M059J (cell line): ENCODE results near the gene AFAP1. TPM values are rescaled to one million over a fixed set of nuclear protein-coding genes. Genes with fewer than 3 reads are reported as not detected.
A peak's percentile ranks its signal among the peaks of the same experiment; 100 is the strongest.

ENCODE experiments used
- DNase-seq: peaks from one replicate; pipeline ENCODE4 v3.0.0-alpha.2; 2012; ENCODE audit warnings: low read depth
- total RNA-seq: library from RNA; depleted of rRNA; stranded (reverse); fragments of >200 nt; shearing (Covaris generic); gene quantifications from 2 replicates; pipeline ENCODE4 v1.2.3, GENCODE V29; 2014

Gene AFAP1
- total RNA-seq, 1 experiment from 2014 or later, result 53.8 TPM

DNA sequence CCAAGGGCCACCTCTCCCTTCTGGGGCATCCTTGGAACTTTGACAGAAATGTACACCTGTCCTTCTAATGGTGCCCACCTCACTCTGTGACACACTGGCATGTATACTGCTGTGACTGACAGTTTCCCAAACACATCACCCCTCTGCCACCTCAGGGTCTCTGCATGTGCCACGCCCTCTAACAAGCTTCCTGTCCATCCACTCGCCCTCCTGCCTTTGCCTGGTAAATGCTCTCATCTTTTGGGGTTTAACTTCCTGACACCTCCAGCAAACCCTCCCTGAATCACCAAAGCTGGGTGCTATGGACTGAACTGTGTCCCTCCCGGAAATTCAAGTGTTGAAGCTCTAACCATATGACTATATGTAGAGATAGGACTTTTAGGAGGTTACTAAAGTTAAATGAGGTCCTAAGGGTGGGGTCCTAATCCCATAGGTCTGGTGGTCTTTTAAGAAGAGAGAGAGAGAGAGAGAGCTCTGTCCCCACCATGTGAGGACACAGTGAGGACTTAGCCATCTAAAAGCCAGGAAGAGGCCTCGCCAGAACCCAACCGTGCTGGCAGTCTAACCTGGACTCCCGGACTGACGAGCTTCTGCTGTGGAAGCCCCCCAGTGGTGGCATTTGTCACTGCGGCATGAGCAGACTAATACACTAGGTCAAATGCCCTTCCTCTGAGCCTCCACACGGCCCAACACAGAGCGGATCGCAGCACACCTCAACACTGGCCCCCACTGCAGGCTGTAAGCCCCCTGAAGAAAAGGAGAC is 95.6 kb downstream of the AFAP1 start:
- DNase-seq, result peak; percentile 88

DNA sequence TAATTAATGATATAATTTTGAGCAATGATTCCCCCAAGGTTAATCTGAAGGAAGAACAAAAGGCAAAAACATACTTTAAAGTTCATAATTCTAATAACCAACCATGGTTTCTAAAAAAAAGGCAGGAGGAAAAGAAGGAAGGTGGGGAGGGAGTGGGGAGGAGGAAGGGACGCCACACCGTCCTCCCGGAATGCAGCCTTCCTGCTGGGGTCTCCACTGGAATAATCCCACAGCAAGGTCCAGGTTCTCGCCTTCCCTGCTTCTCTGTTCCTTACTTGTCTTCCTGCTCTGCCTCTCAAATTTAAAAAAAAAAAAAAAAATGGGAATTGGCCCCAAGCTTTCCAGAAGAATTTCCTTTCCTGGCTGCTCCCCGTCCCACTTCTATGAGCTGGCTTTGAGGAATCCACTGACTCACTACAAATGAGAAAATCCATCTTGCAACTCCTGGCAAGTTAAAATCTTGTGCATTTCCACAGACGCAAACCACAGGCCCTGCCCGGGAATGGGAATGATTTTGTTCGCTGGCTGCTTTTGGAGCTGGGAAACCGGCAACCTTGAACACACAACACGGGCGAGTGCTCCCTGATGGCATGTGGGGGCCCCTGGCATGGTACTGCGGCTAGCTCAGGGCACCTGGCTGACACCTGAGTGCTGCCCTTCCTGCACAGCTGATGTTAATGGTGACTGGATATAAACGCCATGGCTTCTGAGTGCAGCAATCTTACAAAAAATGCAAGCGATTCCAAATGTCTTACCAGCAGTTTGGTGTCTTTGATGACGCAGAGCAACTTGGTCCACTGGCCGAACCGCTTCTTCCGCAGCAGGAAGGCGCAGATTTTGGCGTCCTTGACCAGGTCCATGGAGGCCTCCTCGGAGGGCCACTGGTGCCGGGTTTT is 97.0 kb downstream of the AFAP1 start:
- peak; percentile 99 for DNase-seq

DNA sequence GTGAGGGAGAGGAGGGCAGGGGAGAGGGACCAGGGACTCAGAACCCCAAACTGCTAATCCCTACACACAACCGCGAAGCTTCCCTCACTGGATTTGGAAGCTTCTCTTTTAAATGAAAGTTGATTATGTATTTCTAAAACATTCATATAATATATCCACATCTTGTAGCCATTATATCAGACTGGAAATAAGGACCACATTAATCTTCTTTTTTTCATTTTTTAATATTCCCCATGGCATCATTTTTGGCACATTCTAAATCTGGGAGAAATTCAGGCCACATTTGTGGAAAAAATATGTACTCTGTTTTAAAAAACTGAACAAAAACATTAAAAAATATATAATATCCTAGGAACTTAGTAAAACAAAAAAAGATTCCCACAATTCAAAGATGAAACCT is 97.8 kb downstream of the AFAP1 start:
- DNase-seq, result no peak

DNA sequence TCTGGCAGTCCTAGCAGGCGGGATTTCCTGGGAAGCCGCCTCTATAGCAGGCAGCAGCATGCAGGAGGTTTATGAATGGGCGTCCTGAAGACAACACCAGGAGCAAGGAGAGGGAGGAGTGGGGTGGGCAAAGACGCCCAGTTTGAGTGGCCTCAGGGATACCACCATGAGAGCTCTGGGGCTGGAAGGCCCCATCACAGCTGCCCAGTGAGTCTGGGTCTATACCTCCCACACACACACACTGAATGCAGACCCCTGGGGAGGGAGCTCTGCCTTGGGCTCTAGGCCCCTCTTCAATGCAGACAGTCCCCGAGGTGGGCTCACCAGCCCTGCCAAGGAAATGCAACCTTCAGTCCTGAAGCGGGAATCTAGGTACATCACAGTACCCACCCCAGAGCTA is 98.6 kb downstream of the AFAP1 start:
- no peak for DNase-seq

GRCh38 chr4:7839856-7840255 is 99.8 kb downstream of the AFAP1 start:
- DNase-seq, result no peak

DNA sequence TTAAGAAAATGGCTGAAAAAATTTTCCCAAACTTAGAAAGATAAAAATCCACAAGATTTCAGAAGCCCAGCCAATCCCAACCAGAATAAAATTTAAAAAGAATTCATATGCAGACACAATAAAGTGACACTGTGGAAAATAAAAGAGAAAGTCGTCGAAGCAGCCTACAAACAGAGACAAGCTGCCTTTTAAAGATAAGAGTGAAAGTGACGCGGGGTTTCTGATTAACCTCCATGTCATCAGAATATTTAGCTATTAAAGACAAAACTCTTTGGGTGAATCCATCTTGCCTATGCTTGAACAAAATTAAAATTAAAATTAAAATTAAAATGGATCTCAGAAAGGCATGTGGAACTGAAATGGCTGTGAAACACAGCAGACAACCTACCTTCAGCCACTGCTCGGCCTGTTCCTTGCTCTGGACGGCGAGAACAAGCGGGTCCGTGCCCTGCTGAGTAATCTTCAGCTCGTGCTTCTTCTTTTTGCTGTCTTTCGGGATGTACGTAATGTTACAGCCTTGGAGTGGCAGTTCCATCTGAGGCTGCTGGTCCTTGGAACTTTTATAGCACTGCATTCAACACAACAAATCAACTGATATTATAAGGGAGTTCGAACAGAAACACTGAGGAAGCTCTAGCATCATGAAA is 101.4 kb downstream of the AFAP1 start:
- DNase-seq, result no peak

DNA sequence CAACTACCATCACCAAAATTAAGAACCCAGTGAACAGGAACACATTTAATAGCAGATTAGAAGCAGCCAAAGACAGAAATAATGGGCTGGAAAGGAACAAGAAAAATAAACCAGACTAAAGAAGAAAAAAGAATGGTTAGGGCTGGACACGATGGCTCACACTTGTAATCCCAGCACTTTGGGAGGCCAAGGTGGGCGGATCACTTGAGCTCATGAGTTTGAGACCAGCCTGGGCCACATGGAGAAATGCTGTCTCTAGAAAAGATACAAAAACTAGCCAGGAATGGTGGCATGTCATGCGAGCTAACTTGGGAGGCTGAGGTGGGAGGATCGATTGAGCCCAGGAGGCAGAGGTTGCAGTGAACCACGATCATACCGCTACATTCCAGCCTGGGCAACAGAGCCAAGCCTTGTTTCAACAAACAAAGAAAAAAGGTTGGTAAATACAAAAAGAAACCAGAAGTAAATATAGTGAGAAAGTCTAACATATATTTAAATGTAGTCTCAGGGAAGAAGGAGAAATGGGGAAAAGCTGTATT is 102.0 kb downstream of the AFAP1 start:
- DNase-seq, result no peak

GRCh38 chr4:7831858-7832730 is 107.6 kb downstream of the AFAP1 start:
- no peak for DNase-seq

GRCh38 chr4:7831330-7831729 is 108.3 kb downstream of the AFAP1 start:
- no peak for DNase-seq

GRCh38 chr4:7830747-7831146 is 108.9 kb downstream of the AFAP1 start:
- DNase-seq, result no peak

- DNase-seq, result no peak
Observed at GRCh38 chr4:7829652-7830580, 109.7 kb downstream of the AFAP1 start.

GRCh38 chr4:7828793-7829301 is 110.8 kb downstream of the AFAP1 start:
- peak; percentile 42 for DNase-seq

- DNase-seq, result peak; percentile 99
Observed at GRCh38 chr4:7828011-7828720, 111.5 kb downstream of the AFAP1 start.

- DNase-seq, result no peak
Observed at GRCh38 chr4:7827566-7827965, 112.1 kb downstream of the AFAP1 start.

DNA sequence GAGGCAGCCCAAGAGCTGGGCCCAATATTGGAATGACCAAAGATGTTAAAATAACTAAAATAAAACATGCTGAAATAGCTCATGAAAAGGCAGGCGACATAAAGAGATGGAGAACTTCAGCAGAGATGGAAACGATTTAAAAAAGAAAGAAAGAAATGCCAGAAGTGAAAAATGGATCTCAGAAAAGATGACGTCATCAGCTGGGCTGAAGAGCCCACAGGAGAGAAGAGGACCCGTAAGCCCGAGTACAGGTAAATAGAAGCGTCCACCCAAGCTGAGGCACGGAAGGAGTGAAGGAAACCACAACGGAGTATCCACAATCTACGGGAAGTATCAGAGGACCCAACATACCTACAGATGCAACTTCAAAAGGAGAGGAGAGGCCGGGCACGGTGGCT is 112.8 kb downstream of the AFAP1 start:
- no peak for DNase-seq

- no peak for DNase-seq
Observed at GRCh38 chr4:7826176-7826908, 113.3 kb downstream of the AFAP1 start.

DNA sequence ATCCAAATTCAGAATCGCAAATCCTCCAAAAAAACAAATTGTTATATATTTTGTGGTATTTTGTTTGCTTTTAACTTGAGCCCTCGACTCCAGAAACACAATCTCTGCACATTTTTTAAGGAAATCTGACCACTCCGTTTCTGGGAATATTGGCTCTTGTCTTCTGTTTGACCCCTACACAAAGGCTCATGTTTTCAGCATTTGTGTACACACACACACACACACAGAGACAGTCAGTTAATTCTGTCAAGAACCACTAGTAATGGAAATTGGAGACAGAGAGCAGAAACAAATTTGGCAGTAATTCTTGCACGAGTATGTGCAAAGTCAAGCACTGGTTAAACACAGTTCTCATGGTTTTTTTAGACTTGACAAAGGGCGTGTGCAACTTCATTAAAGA is 115.4 kb downstream of the AFAP1 start:
- no peak for DNase-seq

GRCh38 chr4:7823416-7823824 is 116.2 kb downstream of the AFAP1 start:
- no peak for DNase-seq

- no peak for DNase-seq
Observed at GRCh38 chr4:7822877-7823276, 116.8 kb downstream of the AFAP1 start.
